Duodenal mucosa (tissue), 2 donors: ENCODE data around the gene CSPG4.
"Not testable (repeated sequence)": the region's sequence is repeated elsewhere in the genome, so short reads cannot be mapped to it uniquely, and the experiment has no call there.

Source experiments
- H3K27ac ChIP-seq: one replicate; pipeline ENCODE4 v1.7.0; 2013; ENCODE audit warnings: low read depth, low read length
- H3K27me3 ChIP-seq, 2 donors: one replicate each; pipeline ENCODE4 v1.7.0; 2013; ENCODE audit warnings: low read length in 2 of 2, control low read depth in 1 of 2; ENCODE audit not compliant: insufficient read depth in 2 of 2, control insufficient read depth in 1 of 2
- H3K36me3 ChIP-seq, 2 donors: one replicate each; pipeline ENCODE4 v1.7.0; 2013; ENCODE audit warnings: low read length in 2 of 2, control low read depth in 1 of 2; ENCODE audit not compliant: insufficient read depth in 2 of 2, control insufficient read depth in 1 of 2
- H3K4me1 ChIP-seq, 2 donors: one replicate each; pipeline ENCODE4 v1.7.0; 2013; ENCODE audit warnings: low read length in 2 of 2, control low read depth in 1 of 2; ENCODE audit not compliant: insufficient read depth in 2 of 2, control insufficient read depth in 1 of 2
- H3K4me3 ChIP-seq, 2 donors: one replicate each; pipeline ENCODE4 v1.7.0; 2013; ENCODE audit warnings: low read length in 2 of 2, low read depth in 1 of 2
- H3K9ac ChIP-seq, 2 donors: one replicate each; pipeline ENCODE4 v1.7.0; 2013; ENCODE audit warnings: low read length in 2 of 2, low read depth in 1 of 2
- H3K9me3 ChIP-seq, 2 donors: one replicate each; pipeline ENCODE4 v1.7.0; 2013; ENCODE audit warnings: low read length in 2 of 2, control low read depth in 1 of 2; ENCODE audit not compliant: control insufficient read depth in 1 of 2

Gene CSPG4

GRCh38 chr15:75731248-75732151 is 18.9 kb upstream of the CSPG4 start:
- Histone ChIP-seq H3K36me3 (no peaks in the 10 kb centered on the region), H3K4me3 (no peak overlapping the region), H3K4me1 (peaks cover 0 to 9% of the 10 kb centered on the region in 2 donors), H3K9me3 (no peaks in the 10 kb centered on the region), H3K27ac (no peak overlapping the region), H3K27me3 (no peaks in the 10 kb centered on the region), H3K9ac (no peak overlapping the region)

DNA sequence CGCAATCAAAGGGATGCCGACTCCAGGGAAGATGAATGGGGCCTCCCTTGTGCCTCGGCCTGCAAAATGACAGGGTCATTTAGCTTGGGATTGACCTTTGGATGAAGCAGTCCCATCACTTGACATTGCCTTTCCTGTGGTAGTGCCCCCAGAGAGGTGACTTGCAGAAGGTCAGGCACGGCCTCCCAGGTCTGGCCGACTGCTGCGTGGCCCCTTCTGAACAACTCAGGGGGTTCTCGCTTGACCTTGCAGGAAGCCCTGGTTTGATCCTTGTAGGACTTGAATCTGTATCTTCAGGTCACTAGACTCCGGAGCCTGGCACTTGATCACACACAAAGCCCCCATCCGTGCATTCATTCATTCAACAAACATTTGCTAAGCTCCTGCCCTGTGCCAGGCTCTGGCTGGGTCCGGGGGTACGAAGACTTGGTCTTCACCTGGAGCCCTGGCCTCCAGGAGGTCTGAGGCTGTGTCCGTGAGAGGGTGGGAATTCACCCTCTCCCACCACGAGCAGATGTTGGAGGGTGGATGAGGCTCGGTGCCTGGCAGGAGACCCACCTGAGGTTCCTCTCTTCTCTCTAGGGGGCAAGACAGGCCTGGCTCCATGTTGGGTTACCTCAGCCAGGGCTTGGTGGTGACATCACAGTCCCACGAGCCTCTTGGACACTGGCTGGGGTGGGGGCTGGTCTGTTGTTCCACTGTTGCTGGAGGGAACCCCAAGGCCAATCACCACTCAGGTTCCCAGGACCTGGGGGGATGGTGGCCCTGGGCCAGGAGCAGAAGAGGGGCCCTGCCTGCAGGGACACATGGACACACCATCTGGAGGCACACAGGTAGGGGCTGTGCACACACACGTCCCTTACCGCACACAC is 18.0 kb upstream of the CSPG4 start:
- not testable (repeated sequence) for H3K27ac ChIP-seq

DNA sequence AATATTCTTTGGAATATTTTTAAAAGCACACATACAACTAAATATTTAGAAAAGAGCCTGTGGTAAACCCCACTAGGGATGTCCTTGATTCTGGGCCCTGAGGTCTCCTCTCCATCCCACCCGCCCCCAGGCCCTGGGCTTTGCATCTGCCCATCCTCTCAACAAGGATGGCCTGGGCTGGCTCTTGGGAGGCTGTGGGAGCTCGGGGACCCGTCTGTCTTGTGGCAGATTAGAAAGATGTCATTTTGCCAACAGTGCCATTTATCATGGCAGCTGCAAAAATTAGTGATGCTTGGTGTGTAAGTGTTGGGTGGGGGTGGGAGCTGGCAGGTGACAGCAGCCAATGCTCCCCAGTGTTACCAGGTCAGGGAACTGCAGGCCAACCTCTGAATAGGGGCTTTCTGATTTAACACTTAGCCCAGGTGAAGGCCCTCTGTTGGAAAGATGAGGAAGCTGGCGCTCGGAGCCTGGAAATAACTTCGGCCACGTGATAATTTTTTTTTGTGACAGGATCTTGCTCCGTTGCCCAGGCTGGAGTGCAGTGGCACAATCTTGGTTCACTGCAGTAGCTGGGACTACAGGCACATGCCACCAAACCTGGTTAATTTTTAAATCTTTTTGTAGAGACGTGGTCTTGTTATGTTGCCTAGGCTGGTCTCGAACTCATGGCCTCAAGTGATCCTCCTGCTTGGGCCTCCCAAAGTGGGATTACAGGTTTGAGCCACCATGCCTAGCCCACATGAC is 16.9 kb upstream of the CSPG4 start:
- Histone ChIP-seq H3K27me3 (no peaks in the 10 kb centered on the region), H3K9me3 (no peaks in the 10 kb centered on the region), H3K4me1 (peaks cover 0 to 9% of the 10 kb centered on the region in 2 donors), H3K36me3 (no peaks in the 10 kb centered on the region), H3K9ac (no peak overlapping the region), H3K27ac (no peak overlapping the region), H3K4me3 (no peak overlapping the region)

More for the DNA sequence above, 18.0 kb upstream of the CSPG4 start:
- not testable (repeated sequence) for H3K27me3 ChIP-seq, H3K4me1 ChIP-seq, H3K36me3 ChIP-seq, H3K4me3 ChIP-seq, H3K9me3 ChIP-seq, H3K9ac ChIP-seq

DNA sequence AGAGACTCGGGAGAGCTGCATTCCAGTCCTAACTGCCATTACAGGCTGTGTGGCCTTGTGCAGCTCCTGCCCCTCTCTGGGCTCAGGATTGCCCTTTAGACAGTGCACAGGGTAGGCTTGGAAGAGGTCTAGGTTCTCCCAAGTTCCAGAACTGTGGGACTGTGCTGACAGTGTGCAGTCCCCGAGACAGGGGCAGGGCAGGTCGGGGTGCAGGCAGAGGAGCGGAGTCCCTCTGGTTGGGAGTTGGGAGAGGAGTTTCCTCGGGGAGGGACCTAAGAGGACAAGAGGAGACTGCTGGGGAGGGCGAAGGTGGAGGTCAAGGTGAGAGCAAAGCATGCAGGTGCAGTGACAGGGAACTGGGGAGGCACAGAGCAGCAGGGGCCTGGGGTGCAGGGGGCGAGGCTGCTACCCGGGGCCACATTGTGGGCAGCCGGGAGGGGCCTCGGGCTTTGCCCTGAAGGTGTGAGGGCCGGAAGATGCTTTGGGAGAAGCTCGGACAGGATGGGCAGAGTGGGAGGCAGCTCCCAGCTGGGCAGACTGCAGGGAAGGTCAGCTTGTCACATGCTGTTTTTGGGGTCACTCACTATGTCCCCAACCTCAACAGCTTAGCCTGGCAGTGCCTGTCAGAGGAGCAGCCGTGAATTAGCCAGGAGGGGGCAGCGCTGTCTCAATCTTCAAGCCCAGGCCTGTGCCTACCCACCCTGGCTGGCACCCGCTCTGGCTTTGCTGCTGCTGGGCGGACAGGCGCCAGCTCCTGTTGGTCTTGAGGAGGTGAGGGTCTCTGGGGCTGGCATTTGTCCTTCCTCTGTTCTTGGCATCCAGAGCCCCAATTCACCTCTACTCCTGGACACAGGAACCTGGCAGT is 15.4 kb upstream of the CSPG4 start:
- Histone ChIP-seq H3K4me3 (no peak overlapping the region), H3K9me3 (no peaks in the 10 kb centered on the region), H3K27ac (no peak overlapping the region), H3K27me3 (no peaks in the 10 kb centered on the region), H3K9ac (no peak overlapping the region), H3K4me1 (peaks cover 13 to 22% of the 10 kb centered on the region in 2 donors), H3K36me3 (no peaks in the 10 kb centered on the region)

DNA sequence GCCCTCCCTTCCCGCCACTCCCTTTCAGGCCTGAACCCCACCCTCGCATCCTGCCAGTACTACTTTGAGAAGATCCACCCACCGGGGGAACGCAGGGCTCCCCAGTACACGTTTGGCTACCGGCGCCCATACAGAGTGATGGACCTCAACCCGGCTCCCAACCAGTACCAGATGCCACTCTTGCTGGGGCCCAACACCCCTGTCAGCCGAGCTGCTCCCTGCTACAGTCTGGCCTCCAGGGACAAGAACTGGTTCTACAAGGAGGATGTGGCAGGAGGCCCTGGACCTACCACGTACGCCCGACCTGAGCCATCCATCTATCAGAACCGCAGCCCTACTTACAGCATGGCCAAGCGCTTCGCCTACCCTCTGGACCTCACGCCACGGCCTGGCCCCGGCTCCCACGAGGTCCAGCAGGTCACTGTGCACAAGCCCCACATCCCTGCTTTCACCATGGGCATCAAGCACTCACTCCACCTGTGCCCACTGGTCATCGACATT is 14.4 kb upstream of the CSPG4 start:
- no peak overlapping the region for H3K9ac ChIP-seq
- no peaks in the 10 kb centered on the region for H3K27me3 ChIP-seq

GRCh38 chr15:75725719-75726607 is 13.3 kb upstream of the CSPG4 start:
- no peak overlapping the region for H3K27ac ChIP-seq

More for the DNA sequence above, 14.4 kb upstream of the CSPG4 start:
- H3K27ac ChIP-seq, result no peak overlapping the region
- H3K4me1 ChIP-seq, result peaks cover 14 to 19% of the 10 kb centered on the region in 2 donors
- no peaks in the 10 kb centered on the region for H3K36me3 ChIP-seq
- no peaks in the 10 kb centered on the region for H3K9me3 ChIP-seq
- H3K4me3 ChIP-seq, result no peak overlapping the region

DNA sequence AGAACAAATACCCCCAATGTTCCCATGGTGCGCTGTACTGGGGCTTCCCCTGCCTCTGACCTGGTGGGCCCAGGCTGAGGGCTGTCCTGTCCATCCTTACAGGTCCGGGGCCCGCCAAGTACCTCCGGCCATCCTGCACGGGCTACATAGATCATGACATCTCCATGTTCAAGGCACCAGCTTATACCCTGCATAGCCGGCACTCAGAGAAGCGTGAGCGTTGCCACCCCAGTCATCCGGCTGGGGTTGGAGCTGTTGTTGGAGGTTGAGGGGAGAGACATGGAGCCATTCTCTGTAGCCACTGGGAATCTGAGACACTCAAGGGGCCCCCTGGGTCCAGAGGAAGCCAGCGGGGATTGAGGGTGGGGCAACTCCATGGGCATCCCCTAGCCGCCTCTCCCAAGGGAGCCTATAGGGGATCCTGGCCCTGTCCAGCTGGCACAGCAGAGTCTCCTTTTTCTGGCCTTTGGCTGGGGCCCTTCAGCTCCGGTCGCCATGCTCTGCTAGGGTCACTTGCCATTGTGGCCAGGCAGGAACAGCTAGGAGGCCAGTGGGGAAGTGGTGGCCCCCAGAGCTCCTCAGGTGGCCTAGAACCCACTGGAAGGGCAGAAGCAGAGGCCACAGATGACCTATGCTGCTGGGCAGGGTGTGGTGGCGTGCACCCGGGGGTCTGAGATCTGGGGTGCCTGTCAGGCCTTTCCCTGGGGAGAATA is 12.5 kb upstream of the CSPG4 start:
- Histone ChIP-seq H3K9ac (no peak overlapping the region), H3K27ac (no peak overlapping the region), H3K27me3 (no peaks in the 10 kb centered on the region), H3K4me1 (peaks cover 14 to 23% of the 10 kb centered on the region in 2 donors), H3K9me3 (no peaks in the 10 kb centered on the region), H3K36me3 (no peaks in the 10 kb centered on the region), H3K4me3 (no peak overlapping the region)

More at GRCh38 chr15:75725719-75726607, 13.3 kb upstream of the CSPG4 start:
- Histone ChIP-seq H3K27me3 (no peaks in the 10 kb centered on the region), H3K9me3 (no peaks in the 10 kb centered on the region), H3K4me3 (no peak overlapping the region), H3K4me1 (peaks cover 14 to 19% of the 10 kb centered on the region in 2 donors), H3K9ac (no peak overlapping the region), H3K36me3 (no peaks in the 10 kb centered on the region)

GRCh38 chr15:75723847-75724660 is 11.4 kb upstream of the CSPG4 start:
- Histone ChIP-seq H3K36me3 (no peaks in the 10 kb centered on the region), H3K9me3 (no peaks in the 10 kb centered on the region), H3K27me3 (no peaks in the 10 kb centered on the region), H3K4me3 (peak overlapping the region in 1 of 2 donors; percentile 40), H3K4me1 (peaks cover 14 to 23% of the 10 kb centered on the region in 2 donors), H3K9ac (peak overlapping the region; percentile 58 to 60), H3K27ac (peak overlapping the region; percentile 70)
